H1 (cell line): ENCODE data around the gene PAPSS2. TPM values are rescaled to one million over a fixed set of nuclear protein-coding genes. Genes with fewer than 3 reads are reported as not detected.

Experiments used
- CHD7 ChIP-seq: fragments of 300-600 bp; sonication (generic); IDR thresholded peaks from 2 replicates; pipeline ENCODE4 v1.7.1; 2012; ENCODE audit warnings: low read length, moderate library complexity, mild to moderate bottlenecking, inconsistent platforms; ENCODE audit not compliant: insufficient replicate concordance
- EGR1 ChIP-seq: IDR thresholded peaks from 2 replicates; pipeline ENCODE4 v1.6.1; 2011; ENCODE audit warnings: low read depth, low read length, borderline replicate concordance
- FOSL1 ChIP-seq: IDR thresholded peaks from 2 replicates; pipeline ENCODE4 v1.6.1; 2011; ENCODE audit warnings: mild to moderate bottlenecking, low read depth, low read length, moderate library complexity; ENCODE audit not compliant: insufficient read depth
- GTF2F1 ChIP-seq: IDR thresholded peaks from 2 replicates; pipeline ENCODE4 v1.6.1; 2012; ENCODE audit warnings: low read depth, low read length, improper control_type of control experiment, borderline replicate concordance
- RAD21 ChIP-seq, 2 experiments: IDR thresholded peaks in 1 of 2; conservative IDR thresholded peaks in 1 of 2; 2 replicates each; pipeline ENCODE4 v1.6.1; 2011; ENCODE audit warnings: low read depth in 2 of 2, low read length in 2 of 2, improper control_type of control experiment in 1 of 2, inconsistent platforms in 1 of 2, mild to moderate bottlenecking in 1 of 2, moderate library complexity in 1 of 2
- SIN3A ChIP-seq, 2 experiments: IDR thresholded peaks in 1 of 2; conservative IDR thresholded peaks in 1 of 2; 2 replicates each; pipeline ENCODE4 v1.6.1; 2011 to 2012; ENCODE audit warnings: low read length in 2 of 2, improper control_type of control experiment in 1 of 2, low read depth in 1 of 2, mild to moderate bottlenecking in 1 of 2
- polyA plus RNA-seq, 7 experiments: library from polyadenylated mRNA; depleted of rRNA in 3 of 7; stranded (reverse) in 5 of 7; unstranded in 2 of 7; fragments of >200 nt in 5 of 7; fragments of 200-250 nt in 2 of 7; gene quantifications; 1 replicate in 5 of 7; 2 replicates in 1 of 7; 4 replicates in 1 of 7; pipeline versions ENCODE4 v1.2.1 to v1.2.3, GENCODE V29; 2011 to 2013; ENCODE audit warnings: missing spikeins in 2 of 7, mixed read lengths in 2 of 7
- total RNA-seq: library from RNA; stranded (reverse); fragmentation: NEBNext Ultra II Directional; extraction: Animal tissue kit (Norgen Biotek cat#: 25700); gene quantifications from 2 replicates; pipeline ENCODE4 v1.2.1, GENCODE V29; 2021

PAPSS2 gene
- total and polyA plus RNA-seq, 2 of the 8 experiments (the other 6 are each of a cell fraction or from before 2014, with no cell fraction given): 7.6 to 20.2 TPM

GRCh38 chr10:87619705-87620104 lies 40.0 kb upstream of the PAPSS2 start (continued):
- TF ChIP-seq CHD7 (no peak), GTF2F1 (no peak), RAD21 (IDR thresholded peaks at IDR 0.05 in 1 of 2, conservative IDR thresholded peaks at IDR 0.05 in 1 of 2; ENCODE audit: low read depth in 2 of 2, low read length in 2 of 2) (no peak), SIN3A (conservative IDR thresholded peaks at IDR 0.05 in 1 of 2, IDR thresholded peaks at IDR 0.05 in 1 of 2; ENCODE audit: low read depth in 1 of 2, low read length in 2 of 2) (no peak), FOSL1 (no peak), EGR1 (no peak)
